ENCODE results near the gene USP6NL.

DNA sequence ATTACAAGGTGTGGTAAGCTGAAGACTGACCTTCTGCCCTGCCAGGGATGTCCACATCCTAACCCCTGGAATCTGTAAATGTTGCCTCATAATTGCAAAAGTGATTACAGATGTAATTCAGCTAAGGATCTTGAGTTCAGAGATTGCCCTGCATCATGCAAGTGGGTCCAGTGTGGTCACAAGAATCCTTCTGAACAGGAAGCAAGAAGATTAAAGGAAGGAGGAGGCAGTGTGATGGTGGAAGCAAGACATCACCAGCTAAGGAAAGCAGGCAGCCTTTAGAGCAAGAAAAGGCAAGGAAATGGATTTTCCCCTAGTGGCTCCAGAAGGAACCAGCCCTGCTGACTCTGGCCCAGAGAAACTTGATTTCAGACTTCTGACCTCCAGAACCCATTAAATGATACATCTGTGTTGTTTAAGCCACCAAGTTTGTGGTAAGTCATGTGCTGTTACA is 78.1 kb downstream of the USP6NL start:
- TF ChIP-seq TARDBP (IDR thresholded peaks at IDR 0.05) (no peak), L3MBTL2 (conservative IDR thresholded peaks at IDR 0.05) (no peak), FOXM1 (IDR thresholded peaks at IDR 0.05; ENCODE audit: borderline replicate concordance) (no peak), SP1 (IDR thresholded peaks at IDR 0.05) (no peak), HDGF (IDR thresholded peaks at IDR 0.05; ENCODE audit: borderline replicate concordance) (no peak), FOXK2 (IDR thresholded peaks at IDR 0.05) (no peak), ELF4 (IDR thresholded peaks at IDR 0.05) (no peak)
